ENCODE results near the gene AKR7A3. TPM values are rescaled to one million over a fixed set of nuclear protein-coding genes. Genes with fewer than 3 reads are reported as not detected.
"Not testable (repeated sequence)": the region's sequence is repeated elsewhere in the genome, so short reads cannot be mapped to it uniquely, and the experiment has no call there.

Gene AKR7A3
- total RNA-seq, 1 experiment from 2014 or later = 1.4 TPM

- ATAC-seq; H3K4me1 ChIP-seq (ENCODE audit: control insufficient read depth, insufficient read depth, low read length); H3K27ac ChIP-seq (ENCODE audit: low read length); DNase-seq (ENCODE audit: low read depth, low spot score); H3K36me3 ChIP-seq (ENCODE audit: control insufficient read depth, insufficient read depth, low read length); H3K9me3 ChIP-seq (ENCODE audit: control insufficient read depth, insufficient read depth, low read depth, low read length); in situ Hi-C loops (cut with HindIII; ENCODE audit: low pct_unique_long_range_greater_than_20kb, low sequenced_read_pairs); BruUV-seq (replicated peaks); H3K27me3 ChIP-seq (ENCODE audit: control insufficient read depth, insufficient read depth, low read length); POLR2A ChIA-PET; CTCF ChIA-PET; H3K4me3 ChIP-seq (ENCODE audit: low read depth in 2 of 2, low read length in 2 of 2); intact Hi-C loops (cut with micrococcal nuclease; ENCODE audit: unreplicated experiment): not testable (repeated sequence)
These were observed 3.2 kb downstream of the AKR7A3 start for GRCh38 chr1:19285366-19285765.

GRCh38 chr1:19284881-19285280, 3.7 kb downstream of the AKR7A3 start:
- no peaks in the 10 kb centered on the region for H3K9me3 ChIP-seq (ENCODE audit: control insufficient read depth, insufficient read depth, low read depth, low read length)
- TF ChIP-seq TCF7L2 (IDR thresholded peaks at IDR 0.05; ENCODE audit: low read depth, low read length) (no peak), SIN3A (IDR thresholded peaks at IDR 0.05; ENCODE audit: borderline replicate concordance, insufficient read depth, low read depth, low read length) (no peak), POLR2AphosphoS5 (IDR thresholded peaks at IDR 0.05; ENCODE audit: low read depth, low read length) (no peak), REST (IDR thresholded peaks at IDR 0.05; ENCODE audit: insufficient read depth in 1 of 2, low read depth in 2 of 2, low read length in 1 of 2) (no peak), CTCF (IDR thresholded peaks at IDR 0.05) (no peak)
- peaks cover 5% of the 10 kb centered on the region; the same call in 1 of the 2 replicates for H3K4me1 ChIP-seq (ENCODE audit: control insufficient read depth, insufficient read depth, low read length)
- DNase-seq (ENCODE audit: low read depth, low spot score) = no peak
- BruUV-seq (replicated peaks) = no TSS peak
- no peaks in the 10 kb centered on the region for H3K36me3 ChIP-seq (ENCODE audit: control insufficient read depth, insufficient read depth, low read length)
- no peaks in the 10 kb centered on the region for H3K27me3 ChIP-seq (ENCODE audit: control insufficient read depth, insufficient read depth, low read length)
- no peak for ATAC-seq
- intact Hi-C loops (cut with micrococcal nuclease; ENCODE audit: unreplicated experiment) = no loop called here
- H3K4me3 ChIP-seq (ENCODE audit: low read depth in 2 of 2, low read length in 2 of 2) = no peak overlapping the region
- ChIA-PET CTCF (no interaction called here), POLR2A (no interaction called here)
- no peak overlapping the region for H3K27ac ChIP-seq (ENCODE audit: low read length)
- in situ Hi-C loops (cut with HindIII; ENCODE audit: low pct_unique_long_range_greater_than_20kb, low sequenced_read_pairs) = no loop called here

- ChIA-PET CTCF (no interaction called here), POLR2A (no interaction called here)
- in situ Hi-C loops (cut with HindIII; ENCODE audit: low pct_unique_long_range_greater_than_20kb, low sequenced_read_pairs) (no loop called here), intact Hi-C loops (cut with micrococcal nuclease; ENCODE audit: unreplicated experiment) (no loop called here)
- Histone ChIP-seq H3K4me1 (ENCODE audit: control insufficient read depth, insufficient read depth, low read length) (no peaks in the 10 kb centered on the region; the same call in 1 of the 2 replicates), H3K27me3 (ENCODE audit: control insufficient read depth, insufficient read depth, low read length) (no peaks in the 10 kb centered on the region), H3K27ac (ENCODE audit: low read length) (no peak overlapping the region), H3K4me3 (ENCODE audit: low read depth in 2 of 2, low read length in 2 of 2) (no peak overlapping the region), H3K9me3 (ENCODE audit: control insufficient read depth, insufficient read depth, low read depth, low read length) (no peaks in the 10 kb centered on the region), H3K36me3 (ENCODE audit: control insufficient read depth, insufficient read depth, low read length) (no peaks in the 10 kb centered on the region)
- no TSS peak for BruUV-seq (replicated peaks)
- ATAC-seq (no peak), DNase-seq (ENCODE audit: low read depth, low spot score) (no peak)
- TF ChIP-seq REST (IDR thresholded peaks at IDR 0.05; ENCODE audit: insufficient read depth in 1 of 2, low read depth in 2 of 2, low read length in 1 of 2) (no peak), POLR2AphosphoS5 (IDR thresholded peaks at IDR 0.05; ENCODE audit: low read depth, low read length) (no peak), CTCF (IDR thresholded peaks at IDR 0.05) (no peak)
These were observed 4.7 kb downstream of the AKR7A3 start for GRCh38 chr1:19283891-19284290.
